Transverse colon (tissue), 4 donors: ENCODE results near the gene PEF1. TPM values are rescaled to one million over a fixed set of nuclear protein-coding genes. Genes with fewer than 3 reads are reported as not detected.

Source experiments
- DNase-seq: peaks from one replicate; pipeline ENCODE4 v3.0.0-alpha.2; 2019
- H3K27ac ChIP-seq, 4 donors: fragments of 200-600 bp; sonication (generic); 2 replicates each; pipeline ENCODE4 v1.5.1; 2016 to 2018; ENCODE audit warnings: inconsistent platforms in 4 of 4
- H3K27me3 ChIP-seq: fragments of 200-600 bp; sonication (generic); 2 replicates; pipeline ENCODE4 v1.5.1; 2017; ENCODE audit warnings: inconsistent platforms
- H3K36me3 ChIP-seq, 4 donors: fragments of 200-600 bp; sonication (generic); 2 replicates each; pipeline ENCODE4 v1.5.1; 2017 to 2019; ENCODE audit warnings: inconsistent platforms in 4 of 4
- H3K4me1 ChIP-seq, 4 donors: fragments of 200-600 bp; sonication (generic); 2 replicates each; pipeline ENCODE4 v1.5.1; 2017 to 2020; ENCODE audit warnings: inconsistent platforms in 4 of 4
- H3K4me3 ChIP-seq, 4 donors: fragments of 200-600 bp; sonication (generic); 1 replicate in 1 of 4; 2 replicates in 3 of 4; pipeline versions ENCODE4 v1.5.1 to v1.6.1; 2017 to 2019; ENCODE audit warnings: inconsistent platforms in 4 of 4
- H3K9me3 ChIP-seq, 2 donors: fragments of 200-600 bp; sonication (generic); 2 replicates each; pipeline ENCODE4 v1.5.1; 2017 to 2019; ENCODE audit warnings: inconsistent platforms in 2 of 2
- CTCF ChIP-seq, 5 experiments: fragments of 200-600 bp in 3 of 5; fragments of 450-650 bp in 2 of 5; sonication (generic) in 3 of 5; IDR thresholded peaks; 1 replicate in 2 of 5; 2 replicates in 3 of 5; pipeline ENCODE4 v1.5.1; 2016 to 2017; ENCODE audit warnings: antibody characterized with exemption in 5 of 5, inconsistent platforms in 3 of 5, mild to moderate bottlenecking in 2 of 5, moderate library complexity in 1 of 5
- EP300 ChIP-seq: sonication (generic); formaldehyde crosslinking; IDR thresholded peaks from one replicate; pipeline ENCODE4 v1.6.1; 2017; ENCODE audit warnings: antibody characterized with exemption, low read depth
- POLR2A ChIP-seq: fragments of 450-650 bp; IDR thresholded peaks from one replicate; pipeline ENCODE4 v1.6.1; 2016; ENCODE audit warnings: antibody characterized with exemption, mild to moderate bottlenecking, moderate library complexity
- POLR2AphosphoS5 ChIP-seq, 3 donors: sonication (generic); formaldehyde crosslinking; IDR thresholded peaks; one replicate each; pipeline ENCODE4 v1.6.1; 2016; ENCODE audit warnings: antibody characterized with exemption in 3 of 3
- WGBS, 2 donors: methylation state at CpG; one replicate each; pipeline ENCODE4 v1.1.5; 2018; ENCODE audit warnings: low coverage in 1 of 2; 5-methylcytosine and 5-hydroxymethylcytosine counted together
- in situ Hi-C, 4 donors: fragments of 200-750 bp; cut with MboI; loops; one replicate each; pipeline versions ENCODE4 v1.15.0 to v1.15.1; 2017; ENCODE audit warnings: low sequenced_read_pairs in 3 of 4, low pct_ligation_motif_present in 1 of 4, low pct_unique_long_range_greater_than_20kb in 1 of 4
- intact Hi-C: fragments of 100-400 bp; cut with DNase I; formaldehyde crosslinking; loops from one replicate; pipeline ENCODE4 v1.15.1; 2023; ENCODE audit warnings: low total_unique reads
- total RNA-seq, 4 donors: library from RNA; depleted of rRNA; stranded (reverse); fragments of >200 nt; gene quantifications; one replicate each; pipeline ENCODE4 v1.1.0, GENCODE V29; 2016

PEF1 gene
- total RNA-seq, 4 donors from 2014 or later = 12.3 to 61.7 (median 49.9) TPM

GRCh38 chr1:31655756-31656155 lies 11.1 kb upstream of the PEF1 start:
- no peak for DNase-seq
- Histone ChIP-seq H3K4me1 (no peaks in the 10 kb centered on the region), H3K4me3 (no peak overlapping the region), H3K27me3 (no peaks in the 10 kb centered on the region), H3K27ac (no peak overlapping the region), H3K9me3 (no peaks in the 10 kb centered on the region), H3K36me3 (no peaks in the 10 kb centered on the region)
- in situ Hi-C loops (loop anchor here in 3 of 4 donors (25.0 kb wide), 2 partner anchors 132 to 307 kb away; no protein-coding TSS in a partner anchor), intact Hi-C loops (no loop called here)
- 80 to 82% methylated on average over 1 to 4 of the region's 4 CpGs for WGBS, 2 donors
- TF ChIP-seq EP300 (no peak), CTCF (IDR thresholded peaks at IDR 0.05) (no peak), POLR2AphosphoS5 (IDR thresholded peaks at IDR 0.05) (no peak), POLR2A (no peak)

- intact Hi-C loops = no loop called here
- no peak overlapping the region for H3K4me3 ChIP-seq
- no peaks in the 10 kb centered on the region for H3K36me3 ChIP-seq
- WGBS, 2 donors = 86 to 87% methylated on average over 3 to 6 of the region's 6 CpGs
- no peaks in the 10 kb centered on the region for H3K27me3 ChIP-seq
- no peak for TF ChIP-seq POLR2AphosphoS5 (IDR thresholded peaks at IDR 0.05)
- TF ChIP-seq EP300 = no peak
- no peak for TF ChIP-seq CTCF (IDR thresholded peaks at IDR 0.05)
- no peak for TF ChIP-seq POLR2A
- no peaks in the 10 kb centered on the region for H3K9me3 ChIP-seq
- in situ Hi-C loops = loop anchor here in 3 of 4 donors (25.0 kb wide), 2 partner anchors 132 to 307 kb away; no protein-coding TSS in a partner anchor
- DNase-seq = no peak
- no peak overlapping the region for H3K27ac ChIP-seq
- H3K4me1 ChIP-seq = no peaks in the 10 kb centered on the region
Measured at GRCh38 chr1:31655104-31655503, 10.4 kb upstream of the PEF1 start.

GRCh38 chr1:31654474-31654776 lies 9.7 kb upstream of the PEF1 start:
- Histone ChIP-seq H3K27ac (no peak overlapping the region), H3K9me3 (no peaks in the 10 kb centered on the region), H3K36me3 (no peaks in the 10 kb centered on the region), H3K27me3 (no peaks in the 10 kb centered on the region), H3K4me1 (no peaks in the 10 kb centered on the region), H3K4me3 (no peak overlapping the region)
- in situ Hi-C loops (loop anchor here in 3 of 4 donors (25.0 kb wide), 2 partner anchors 133 to 308 kb away; no protein-coding TSS in a partner anchor), intact Hi-C loops (no loop called here)
- TF ChIP-seq CTCF (IDR thresholded peaks at IDR 0.05) (no peak), POLR2AphosphoS5 (IDR thresholded peaks at IDR 0.05) (no peak), EP300 (no peak), POLR2A (no peak)
- 87% methylated on average over 5 of the region's 5 CpGs; no CpG with 5 or more reads in 1 of the 2 donors for WGBS, 2 donors
- DNase-seq = no peak

DNA sequence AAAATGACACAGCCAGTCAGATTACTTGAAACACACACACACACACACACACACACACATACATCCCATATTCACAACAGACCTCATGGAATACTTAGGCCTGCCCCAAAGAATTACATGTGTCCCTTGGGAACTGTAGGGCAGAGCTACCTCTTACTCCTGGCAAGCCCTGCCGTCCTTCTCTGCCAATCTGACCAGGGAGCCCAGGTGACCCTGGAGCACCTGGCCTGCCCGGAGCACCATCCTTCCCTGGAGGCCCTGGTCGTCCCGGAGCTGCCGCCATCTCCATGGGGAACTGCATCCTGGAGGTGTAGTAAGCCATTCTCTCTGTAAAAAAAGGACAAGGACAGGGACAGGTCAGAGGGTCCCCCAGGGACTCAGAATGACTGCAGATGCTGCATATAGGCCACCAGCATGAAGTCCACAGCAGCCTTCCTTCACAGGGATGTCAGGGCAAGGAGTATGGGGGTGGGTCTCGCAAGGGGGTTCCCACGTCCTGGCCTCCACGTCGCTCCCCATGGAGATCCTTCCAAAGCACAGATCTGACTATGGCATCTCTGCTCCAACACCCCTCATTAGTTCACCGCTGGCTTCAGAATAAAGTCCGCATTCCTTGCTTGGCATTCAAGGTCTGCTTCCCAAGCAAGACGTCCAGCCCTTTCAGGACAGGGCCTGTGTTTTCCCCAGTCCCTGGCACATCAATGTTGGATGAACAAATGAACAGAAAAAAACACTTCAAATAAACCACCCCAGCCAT lies 9.2 kb upstream of the PEF1 start:
- DNase-seq = no peak
- no peaks in the 10 kb centered on the region for H3K27me3 ChIP-seq
- H3K36me3 ChIP-seq = no peaks in the 10 kb centered on the region
- intact Hi-C loops (no loop called here), in situ Hi-C loops (loop anchor here in 3 of 4 donors (25.0 kb wide), 2 partner anchors 133 to 308 kb away; no protein-coding TSS in a partner anchor)
- no peak overlapping the region for H3K4me3 ChIP-seq
- H3K27ac ChIP-seq = no peak overlapping the region
- TF ChIP-seq POLR2A (no peak), CTCF (IDR thresholded peaks at IDR 0.05) (no peak), EP300 (no peak), POLR2AphosphoS5 (IDR thresholded peaks at IDR 0.05) (no peak)
- 62 to 80% methylated on average over 4 to 12 of the region's 12 CpGs for WGBS, 2 donors
- H3K4me1 ChIP-seq = no peaks in the 10 kb centered on the region
- no peaks in the 10 kb centered on the region for H3K9me3 ChIP-seq
